HL-60/S4 treated with phorbol 12-myristate 13-acetate at 8.2 ng/mL for 4 days and 3 days (cell line): ENCODE results near the gene DLGAP4.

Source experiments
- in situ Hi-C: fragments of 300-500 bp; cut with MboI; formaldehyde crosslinking; loops from 2 replicates; pipeline ENCODE4 v1.15.0; 2022; ENCODE audit warnings: low sequenced_read_pairs

DLGAP4 gene

GRCh38 chr20:36349384-36350170 lies 43.4 kb downstream of the DLGAP4 start:
- in situ Hi-C loops = no loop called here

GRCh38 chr20:36350439-36350838 lies 44.3 kb downstream of the DLGAP4 start:
- in situ Hi-C loops = no loop called here

GRCh38 chr20:36351937-36352336 lies 45.8 kb downstream of the DLGAP4 start:
- in situ Hi-C loops = no loop called here

- in situ Hi-C loops = no loop called here
These were observed 46.9 kb downstream of the DLGAP4 start for GRCh38 chr20:36352843-36353553.

- in situ Hi-C loops = no loop called here
These were observed 47.6 kb downstream of the DLGAP4 start for GRCh38 chr20:36353740-36354139.

GRCh38 chr20:36355469-36356171 lies 49.5 kb downstream of the DLGAP4 start:
- in situ Hi-C loops = no loop called here

GRCh38 chr20:36359668-36360406 lies 53.7 kb downstream of the DLGAP4 start:
- in situ Hi-C loops = no loop called here

- in situ Hi-C loops = no loop called here
These were observed 54.3 kb downstream of the DLGAP4 start for GRCh38 chr20:36360429-36360828.

GRCh38 chr20:36361406-36361805 lies 55.3 kb downstream of the DLGAP4 start:
- in situ Hi-C loops = no loop called here

GRCh38 chr20:36362261-36362660 lies 56.1 kb downstream of the DLGAP4 start:
- in situ Hi-C loops = no loop called here

- in situ Hi-C loops = no loop called here
These were observed 57.0 kb downstream of the DLGAP4 start for GRCh38 chr20:36362978-36363713.

GRCh38 chr20:36364506-36364905 lies 58.4 kb downstream of the DLGAP4 start:
- in situ Hi-C loops = no loop called here

- in situ Hi-C loops = no loop called here
These were observed 60.7 kb downstream of the DLGAP4 start for GRCh38 chr20:36366623-36367369.

GRCh38 chr20:36367370-36367745 lies 61.2 kb downstream of the DLGAP4 start:
- in situ Hi-C loops = no loop called here

GRCh38 chr20:36367907-36368799 lies 62.0 kb downstream of the DLGAP4 start:
- in situ Hi-C loops = no loop called here

- in situ Hi-C loops = no loop called here
These were observed 62.7 kb downstream of the DLGAP4 start for GRCh38 chr20:36368869-36369268.

- in situ Hi-C loops = no loop called here
These were observed 63.6 kb downstream of the DLGAP4 start for GRCh38 chr20:36369739-36370138.

GRCh38 chr20:36370991-36371790 lies 65.1 kb downstream of the DLGAP4 start:
- in situ Hi-C loops = no loop called here
